Activated CD8-positive, alpha-beta memory T cell treated with anti-CD3 and anti-CD28 coated beads for 36 hours (primary cell): ENCODE data around the gene FAM135A. TPM values are rescaled to one million over a fixed set of nuclear protein-coding genes. Genes with fewer than 3 reads are reported as not detected.
"Not testable (repeated sequence)": the region's sequence is repeated elsewhere in the genome, so short reads cannot be mapped to it uniquely, and the experiment has no call there.

Experiments
- CTCF ChIA-PET: fragments of 350-600 bp; sonication (Branson Sonifier 250); formaldehyde crosslinking; loops from one replicate; lab custom pipeline; 2021; ENCODE audit warnings: antibody characterized with exemption; lab: Charles Lee
- POLR2A ChIA-PET: fragments of 350-600 bp; sonication (Branson Sonifier 250); formaldehyde crosslinking; loops from one replicate; lab custom pipeline; 2021; ENCODE audit warnings: antibody characterized with exemption; lab: Charles Lee
- total RNA-seq, 2 experiments: library from RNA; stranded (reverse); gene quantifications; one replicate each; pipeline ENCODE4 v1.2.3, GENCODE V29; 2021

FAM135A gene
- total RNA-seq, 2 experiments from 2014 or later: 6.0 to 6.9 TPM

DNA sequence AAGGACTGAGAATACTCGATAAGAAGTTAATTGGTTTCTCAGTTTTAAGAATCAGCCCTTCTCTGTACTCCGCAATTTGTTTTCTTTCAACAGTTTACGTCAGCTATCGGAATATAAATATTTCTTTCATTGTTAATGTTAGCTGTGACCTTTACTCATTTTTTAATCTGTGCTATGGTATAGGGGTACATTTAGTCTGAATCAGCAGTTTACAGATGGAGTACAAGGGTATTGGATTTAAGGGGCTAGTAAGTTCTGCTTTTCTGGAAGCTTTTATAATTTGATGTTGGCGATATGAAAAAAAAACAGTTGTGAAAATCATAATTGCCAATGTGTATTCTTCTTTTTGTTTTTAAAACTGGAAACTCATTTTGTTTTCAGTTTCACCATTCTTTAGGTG lies 23.0 kb downstream of the FAM135A start:
- ChIA-PET POLR2A (no interaction called here), CTCF (no interaction called here)

DNA sequence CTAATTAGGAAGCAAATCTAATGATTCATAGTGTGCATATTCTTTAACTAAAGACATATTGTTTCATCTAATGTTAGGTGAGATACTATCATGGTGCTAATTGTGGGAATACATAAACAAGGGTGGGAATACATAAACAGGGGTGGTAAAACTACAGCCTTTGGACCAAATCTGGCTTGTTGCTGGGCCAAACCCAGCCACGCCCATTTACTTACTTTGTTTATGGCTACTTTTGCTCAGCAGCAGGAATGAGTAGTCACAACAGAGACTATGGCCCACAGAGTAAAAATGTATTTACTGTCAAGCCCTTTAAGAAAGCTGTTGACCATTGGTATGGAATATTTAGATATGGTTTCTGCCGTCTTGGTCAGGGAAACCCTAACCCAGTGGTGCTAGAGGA lies 31.7 kb downstream of the FAM135A start:
- CTCF ChIA-PET: no interaction called here

DNA sequence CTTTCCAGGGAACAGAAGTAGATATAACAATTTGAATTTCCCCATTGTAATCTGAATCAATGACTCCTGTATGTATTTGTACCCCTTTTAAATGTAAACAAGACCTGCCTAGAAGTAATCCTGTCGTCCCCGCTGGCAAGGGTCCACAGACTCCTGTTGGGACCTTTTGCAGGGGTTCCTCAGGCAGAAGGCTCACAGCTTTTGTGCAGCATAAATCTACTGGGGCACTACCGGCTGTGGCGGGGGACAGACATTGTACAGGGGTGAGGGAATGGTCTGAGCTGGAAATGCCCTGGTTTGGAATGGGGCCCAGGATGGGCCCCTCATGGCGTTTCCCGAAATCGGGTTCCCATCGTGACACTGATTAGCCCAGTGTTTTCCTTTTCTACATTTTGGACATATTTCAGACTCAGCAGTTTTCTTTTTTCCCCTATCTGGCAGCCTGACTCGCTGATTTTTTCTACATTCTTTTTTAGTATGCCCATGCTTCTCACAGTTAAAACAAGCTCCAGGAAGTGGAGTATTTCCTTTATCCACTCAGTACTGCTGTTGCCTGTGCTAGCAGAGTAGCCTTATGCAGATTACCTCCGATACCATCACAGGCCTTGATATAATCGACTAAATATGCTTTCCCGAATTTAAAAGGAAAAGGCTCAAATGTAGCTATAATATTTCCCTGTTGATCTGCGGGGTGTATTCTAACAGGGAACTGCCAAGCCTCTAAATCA lies 34.2 kb downstream of the FAM135A start:
- CTCF ChIA-PET, POLR2A ChIA-PET: not testable (repeated sequence)

More for the DNA sequence above, 31.7 kb downstream of the FAM135A start:
- POLR2A ChIA-PET: no interaction called here

DNA sequence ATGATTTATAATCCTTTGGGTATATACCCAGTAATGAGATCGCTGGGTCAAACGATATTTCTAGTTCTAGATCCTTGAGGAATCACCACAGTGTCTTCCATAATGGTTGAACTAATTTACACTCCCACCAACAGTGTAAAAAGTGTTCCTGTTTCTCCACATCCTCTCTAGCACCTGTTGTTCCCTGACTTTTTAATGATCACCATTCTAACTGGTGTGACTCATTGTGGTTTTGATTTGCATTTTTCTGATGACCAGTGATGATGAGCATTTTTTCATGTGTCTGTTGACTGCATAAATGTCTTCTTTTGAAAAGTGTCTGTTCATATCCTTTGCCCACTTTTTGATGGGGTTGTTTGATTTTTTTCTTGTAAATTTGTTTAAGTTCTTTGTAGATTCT lies 40.6 kb downstream of the FAM135A start:
- CTCF ChIA-PET: not testable (repeated sequence)

DNA sequence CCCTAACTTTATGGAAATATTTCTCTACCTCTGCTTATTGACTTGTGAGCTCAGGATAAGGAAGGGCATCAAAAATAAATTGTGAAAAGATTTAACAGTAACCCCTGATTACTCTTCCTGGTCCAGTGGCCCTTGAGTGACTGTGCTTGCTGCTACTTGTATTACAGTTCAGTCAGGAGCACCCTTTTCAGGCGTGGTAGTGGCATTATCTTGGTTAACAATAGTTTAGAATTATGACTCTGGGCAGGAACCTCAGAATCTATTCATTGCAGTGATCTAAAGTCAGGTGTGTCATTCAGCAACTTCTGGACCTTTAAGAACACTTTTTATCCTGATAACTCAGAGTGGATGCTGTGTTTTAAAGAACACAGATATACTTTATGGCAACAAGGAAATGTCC lies 43.4 kb downstream of the FAM135A start:
- ChIA-PET POLR2A (no interaction called here), CTCF (no interaction called here)

More for the DNA sequence above, 40.6 kb downstream of the FAM135A start:
- POLR2A ChIA-PET: not testable (repeated sequence)

DNA sequence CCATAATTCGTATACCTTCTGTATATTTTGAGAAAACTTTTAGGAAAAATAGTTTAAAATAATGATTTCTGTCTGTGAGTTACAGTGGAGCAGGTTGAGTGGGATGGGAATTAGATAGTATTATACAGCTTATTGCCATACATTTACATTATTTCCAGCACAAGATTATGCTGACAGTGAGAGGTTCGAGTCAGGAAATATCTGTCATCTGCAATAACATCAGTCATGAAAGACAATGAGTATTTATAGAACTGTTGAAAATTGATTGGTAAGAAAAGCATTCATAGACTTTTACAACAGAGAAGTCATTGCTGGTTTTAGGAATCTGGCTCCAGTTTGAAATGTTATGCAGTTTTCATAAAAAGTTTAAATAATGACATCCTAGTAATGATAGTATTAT lies 45.9 kb downstream of the FAM135A start:
- POLR2A ChIA-PET: no interaction called here
- CTCF ChIA-PET: no interaction called here

DNA sequence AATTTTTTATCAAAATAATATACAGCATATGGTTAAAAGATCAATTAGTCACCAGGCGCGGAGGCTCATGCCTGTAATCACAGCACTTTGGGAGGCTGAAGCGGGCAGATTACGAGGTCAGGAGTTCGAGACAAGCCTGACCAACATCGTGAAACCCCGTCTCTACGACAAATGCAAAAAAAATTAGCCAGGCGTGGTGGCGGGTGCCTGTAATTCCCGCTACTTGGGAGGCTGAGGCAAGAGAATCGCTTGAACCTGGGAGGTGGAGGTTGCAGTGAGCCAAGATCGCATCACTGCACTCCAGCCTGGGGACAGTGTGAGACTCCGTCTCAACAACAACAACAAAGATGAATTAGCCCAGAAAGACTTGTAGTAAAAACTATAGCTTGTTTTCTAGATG lies 46.4 kb downstream of the FAM135A start:
- CTCF ChIA-PET, POLR2A ChIA-PET: not testable (repeated sequence)

DNA sequence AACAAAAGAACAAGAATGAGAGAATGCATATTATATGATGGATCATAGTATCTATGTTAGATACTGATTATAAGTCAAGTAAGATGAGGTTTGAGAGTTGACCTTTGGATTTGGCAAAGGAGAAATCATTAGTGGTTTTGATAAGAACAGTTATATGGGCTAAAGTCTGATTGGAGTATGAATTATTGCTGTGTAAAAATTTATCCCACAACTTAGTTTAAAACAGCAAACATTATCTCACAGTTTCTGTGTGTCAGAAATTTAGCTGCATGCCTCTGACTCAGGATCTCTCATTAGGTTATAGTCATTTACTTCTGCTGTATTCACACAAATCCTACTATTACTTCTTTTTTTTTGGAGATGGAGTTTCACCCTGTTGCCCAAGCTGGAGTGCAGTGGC lies 56.7 kb downstream of the FAM135A start:
- CTCF ChIA-PET: no interaction called here
- POLR2A ChIA-PET: no interaction called here

DNA sequence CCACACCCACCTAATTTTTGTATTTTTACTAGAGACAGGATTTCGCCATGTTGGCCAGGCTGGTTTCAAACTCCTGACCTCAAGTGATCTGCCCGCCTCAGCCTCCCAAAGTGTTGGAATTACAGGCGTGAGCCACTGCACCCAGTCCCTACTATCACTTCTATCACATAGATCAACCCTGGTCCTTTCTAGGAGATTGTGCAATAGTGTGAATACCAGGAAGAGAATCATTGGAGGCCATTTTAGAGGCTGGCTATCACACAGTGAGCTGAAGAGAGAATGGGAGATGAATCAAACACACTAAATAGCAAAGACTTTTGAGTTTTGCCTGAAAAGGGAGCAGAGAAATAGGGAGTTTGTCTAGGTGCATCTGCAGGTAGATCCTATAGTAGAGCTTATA lies 57.2 kb downstream of the FAM135A start:
- POLR2A ChIA-PET: not testable (repeated sequence)

DNA sequence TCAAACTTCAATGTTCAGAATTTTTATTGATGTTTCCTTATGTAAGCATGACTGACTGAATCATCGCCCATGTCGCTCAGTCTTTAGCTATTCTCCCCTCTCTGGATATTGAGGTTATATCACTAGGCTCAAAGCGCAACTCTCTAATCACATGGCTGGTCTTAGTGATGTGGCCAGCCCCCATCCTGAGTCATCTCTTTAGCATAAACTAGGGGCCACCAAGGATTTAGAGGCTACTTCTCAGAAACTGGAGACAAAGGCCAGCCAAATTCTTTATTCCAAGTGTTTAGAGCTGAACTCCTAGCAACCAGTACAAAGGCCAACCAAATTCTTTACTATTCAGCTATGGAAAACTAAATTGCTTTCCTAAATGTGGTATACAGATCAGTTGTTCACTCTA lies 61.4 kb downstream of the FAM135A start:
- POLR2A ChIA-PET: no interaction called here

More for the DNA sequence above, 57.2 kb downstream of the FAM135A start:
- CTCF ChIA-PET: not testable (repeated sequence)

DNA sequence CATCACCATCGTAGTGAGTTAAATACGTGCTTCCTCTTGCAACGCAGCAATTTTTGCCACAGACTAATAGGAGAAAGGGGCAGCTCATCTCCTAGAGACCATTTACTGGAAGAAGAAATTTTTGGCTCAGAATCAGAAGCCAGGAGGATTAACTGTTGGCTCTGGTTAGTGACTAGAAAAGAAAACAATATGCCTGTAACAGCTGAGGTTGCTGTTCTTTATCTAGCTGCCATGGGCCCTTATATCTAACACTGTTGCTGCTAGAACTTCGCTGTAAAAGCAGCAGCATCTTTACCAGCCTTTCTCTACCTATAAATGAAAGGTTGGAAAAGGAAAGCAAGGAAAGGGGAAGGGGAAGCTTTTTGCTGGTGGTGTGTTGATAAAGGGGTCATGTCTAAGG lies 65.9 kb downstream of the FAM135A start:
- POLR2A ChIA-PET: no interaction called here
- CTCF ChIA-PET: no interaction called here

More for the DNA sequence above, 61.4 kb downstream of the FAM135A start:
- CTCF ChIA-PET: no interaction called here

DNA sequence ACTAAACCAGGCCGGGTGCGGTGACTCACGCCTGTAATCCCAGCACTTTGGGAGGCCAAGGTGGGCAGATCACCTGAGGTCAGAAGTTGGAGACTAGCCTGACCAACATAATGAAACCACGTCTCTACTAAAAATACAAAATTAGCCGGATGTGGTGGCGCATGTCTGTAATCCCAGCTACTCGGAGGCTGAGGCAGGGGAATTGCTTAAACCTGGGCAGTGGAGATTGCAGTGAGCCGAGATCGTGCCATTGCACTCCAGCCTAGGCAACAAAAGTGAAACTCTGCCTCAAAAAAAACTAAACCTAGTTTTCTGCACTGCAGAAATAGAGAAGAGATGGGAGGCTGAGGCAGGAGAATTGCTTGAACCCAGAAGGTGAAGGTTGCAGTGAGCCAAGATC lies 73.3 kb downstream of the FAM135A start:
- POLR2A ChIA-PET, CTCF ChIA-PET: not testable (repeated sequence)

DNA sequence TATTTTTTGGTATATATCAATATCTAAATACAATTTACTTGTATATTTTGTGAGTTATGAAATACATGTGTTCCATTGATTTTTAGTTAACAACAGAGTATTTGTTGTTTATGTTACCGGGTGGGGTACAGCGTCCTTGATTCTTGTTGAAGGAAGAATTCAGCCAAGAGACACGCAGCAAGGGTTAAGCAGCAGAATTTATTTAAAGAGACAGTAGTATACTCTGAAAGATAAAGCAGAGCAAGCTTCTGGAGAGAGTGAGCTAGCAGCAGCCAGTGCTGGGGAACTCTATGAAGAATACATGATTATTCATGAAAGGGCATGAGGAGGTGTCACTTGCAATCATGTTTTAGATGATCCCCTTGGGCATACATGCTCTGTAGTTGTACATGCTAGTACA lies 76.1 kb downstream of the FAM135A start:
- ChIA-PET POLR2A (no interaction called here), CTCF (no interaction called here)

DNA sequence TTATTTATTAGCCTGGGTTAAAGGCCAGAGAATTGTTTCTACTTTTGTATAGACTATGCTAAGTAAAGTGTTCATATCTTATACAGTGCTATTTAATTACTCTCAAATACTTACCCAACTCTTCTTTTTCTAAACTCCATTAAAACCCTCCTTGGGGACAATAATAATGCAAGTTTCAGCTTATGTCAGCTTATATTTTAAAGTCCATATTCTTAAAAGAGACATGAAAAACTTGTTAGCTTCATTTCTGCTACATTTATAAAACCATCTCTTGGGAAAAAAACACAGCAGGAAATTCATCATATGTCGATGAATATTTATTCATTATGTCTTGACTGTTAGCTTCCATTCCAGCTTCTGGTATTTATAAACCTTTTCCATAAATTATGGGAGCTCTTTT lies 81.5 kb downstream of the FAM135A start:
- ChIA-PET CTCF (no interaction called here), POLR2A (no interaction called here)

DNA sequence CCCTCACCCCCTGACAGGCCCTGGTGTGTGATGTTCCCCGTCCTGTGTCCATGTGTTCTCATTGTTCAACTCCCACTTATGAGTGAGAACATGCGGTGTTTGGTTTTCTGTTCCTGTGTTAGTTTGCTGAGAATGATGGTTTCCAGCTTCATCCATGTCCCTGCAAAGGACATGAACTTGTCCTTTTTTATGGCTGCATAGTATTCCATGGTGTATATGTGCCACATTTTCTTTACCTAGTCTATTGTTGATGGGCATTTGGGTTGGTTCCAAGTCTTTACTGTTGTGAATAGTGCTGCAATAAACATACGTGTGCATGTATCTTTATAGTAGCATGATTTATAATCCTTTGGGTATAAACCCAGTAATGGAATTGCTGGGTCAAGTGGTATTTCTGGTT lies 82.5 kb downstream of the FAM135A start:
- POLR2A ChIA-PET, CTCF ChIA-PET: not testable (repeated sequence)

DNA sequence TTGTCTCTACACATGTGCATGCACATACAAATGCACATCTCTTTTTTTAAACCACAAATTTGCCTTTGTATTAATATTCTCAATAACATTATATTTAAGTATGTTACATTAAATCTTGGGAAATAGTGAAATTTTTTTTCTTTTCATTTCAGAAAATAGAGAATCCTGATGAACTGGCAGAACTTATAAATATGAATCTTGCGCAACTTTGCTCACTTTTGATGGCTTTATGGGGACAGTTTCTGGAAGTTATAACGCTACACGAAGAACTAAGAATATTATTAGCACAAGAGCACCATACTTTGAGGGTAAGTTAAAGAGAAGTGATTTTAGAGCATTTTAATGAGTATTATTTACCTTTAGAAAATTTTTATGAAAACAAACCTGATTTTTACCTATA lies 89.2 kb downstream of the FAM135A start:
- CTCF ChIA-PET: no interaction called here
- POLR2A ChIA-PET: no interaction called here

DNA sequence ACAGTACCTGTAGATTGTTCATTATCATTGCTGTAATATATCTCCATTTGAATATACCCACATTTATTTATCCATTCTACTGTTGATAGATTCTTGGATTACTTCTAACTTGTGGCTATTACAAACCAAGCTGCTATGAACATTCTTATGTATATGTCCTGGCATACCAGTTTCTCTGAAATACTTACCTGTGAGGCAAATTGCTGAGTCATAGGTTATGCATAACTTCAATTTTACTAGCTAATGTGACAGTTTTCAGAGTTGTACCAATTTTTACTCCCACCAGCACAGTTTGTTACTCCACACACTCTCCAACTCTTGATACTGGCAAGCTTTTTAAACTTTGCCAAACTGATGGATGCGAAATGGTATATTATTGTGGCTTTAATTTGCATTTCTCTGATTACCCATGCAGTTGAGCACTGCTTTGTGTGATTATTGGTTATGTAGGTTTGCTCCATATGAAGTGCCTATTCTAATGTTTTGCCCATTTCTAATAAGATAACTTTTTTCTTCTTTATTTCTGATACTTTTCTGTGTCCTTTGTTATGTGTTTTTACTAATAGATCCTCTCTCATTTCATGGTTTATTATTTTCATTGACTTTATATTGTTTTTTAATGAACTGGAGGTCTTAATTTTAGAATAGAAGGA lies 90.6 kb downstream of the FAM135A start:
- ChIA-PET POLR2A (no interaction called here), CTCF (interaction anchor here (0.6 kb wide), 1 partner anchor 31 kb away, joined by 4 read pairs; no protein-coding TSS in a partner anchor)

DNA sequence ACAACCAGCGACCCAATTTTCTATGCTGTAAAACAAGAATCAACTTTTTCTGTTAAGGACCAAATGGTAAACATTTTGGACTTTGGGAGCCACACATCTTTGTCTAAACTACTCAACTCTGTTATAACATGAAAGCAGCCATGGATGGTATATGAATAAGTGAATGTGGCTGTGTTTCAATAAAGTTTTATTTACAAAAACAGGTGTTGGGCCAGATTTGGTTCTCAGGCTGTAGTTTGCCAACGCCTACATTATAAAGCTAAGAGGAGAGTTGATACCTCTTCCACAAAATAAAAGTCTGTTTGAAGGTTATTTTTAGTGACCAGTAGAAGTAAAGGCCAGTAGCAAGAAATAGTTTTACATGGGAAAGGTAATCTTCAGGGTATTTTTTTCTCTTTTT lies 93.0 kb downstream of the FAM135A start:
- CTCF ChIA-PET: no interaction called here
- POLR2A ChIA-PET: no interaction called here

DNA sequence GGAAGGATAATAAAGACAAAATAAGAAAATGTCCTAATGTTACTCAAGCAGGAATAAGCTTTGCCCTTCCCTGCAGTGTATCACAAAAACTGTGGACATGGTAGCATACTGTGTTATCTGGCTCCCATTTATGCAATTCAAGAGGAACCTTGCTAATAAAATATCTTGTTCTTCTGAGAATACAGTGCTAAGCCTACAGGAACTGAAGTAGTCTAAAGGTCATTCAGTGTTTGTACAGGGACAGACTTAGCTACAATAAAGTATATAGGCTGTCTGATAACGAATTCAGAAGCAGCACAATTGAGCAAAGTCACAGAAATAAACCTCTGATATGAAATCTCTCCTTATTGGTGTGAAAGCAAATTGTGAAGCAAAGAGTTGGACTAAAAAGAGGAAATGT lies 93.9 kb downstream of the FAM135A start:
- ChIA-PET CTCF (no interaction called here), POLR2A (no interaction called here)

DNA sequence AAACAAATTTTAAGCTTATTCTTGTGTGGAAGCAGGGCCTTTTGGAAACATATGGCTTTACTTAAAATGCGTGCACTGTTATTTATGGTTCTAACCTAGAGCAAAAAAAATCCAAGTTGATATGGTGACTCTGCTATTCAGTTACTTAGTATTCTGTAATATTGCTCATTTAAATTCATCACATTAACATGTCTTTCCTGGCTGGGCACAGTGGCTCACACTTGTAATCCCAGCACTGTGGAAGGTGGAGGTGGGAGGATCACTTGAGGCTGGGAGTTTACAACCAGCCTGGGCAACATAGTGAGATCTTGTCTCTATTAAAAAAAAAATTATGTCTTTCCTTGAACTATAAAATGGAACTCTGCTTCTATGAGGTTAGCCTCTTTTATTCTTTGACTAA lies 95.6 kb downstream of the FAM135A start:
- ChIA-PET POLR2A (no interaction called here), CTCF (interaction anchor here (0.5 kb wide), 1 partner anchor 202 kb away, joined by 3 read pairs; no protein-coding TSS in a partner anchor)

DNA sequence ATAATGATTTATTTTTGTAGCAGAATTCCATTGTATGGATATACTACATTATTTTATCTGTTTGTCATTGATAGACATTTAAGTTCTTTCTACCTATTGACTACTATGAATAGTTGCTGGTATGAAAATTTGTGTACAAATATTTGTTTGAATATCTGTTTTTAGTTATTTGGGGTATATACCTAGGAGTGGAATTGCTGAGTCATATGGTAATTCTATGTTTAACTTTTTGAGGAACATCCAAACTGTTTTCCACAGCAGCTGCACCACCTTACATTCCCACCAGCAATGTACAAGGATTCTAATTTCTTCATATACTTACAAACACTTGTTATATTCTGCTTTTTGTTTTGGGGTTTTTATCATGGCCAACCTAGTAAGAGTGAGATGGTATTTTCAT lies 97.3 kb downstream of the FAM135A start:
- POLR2A ChIA-PET: no interaction called here
- CTCF ChIA-PET: no interaction called here
